ENCODE results near the gene ANO6.

- TF ChIP-seq YY1 (IDR thresholded peaks at IDR 0.05; ENCODE audit: insufficient read depth, insufficient read length) (no peak), ZNF274 (IDR thresholded peaks at IDR 0.05; ENCODE audit: low read depth, low read length) (no peak), SUZ12 (IDR thresholded peaks at IDR 0.05; ENCODE audit: extremely low read depth, insufficient read depth, insufficient read length) (no peak)
Measured at GRCh38 chr12:45338272-45338671, 122.4 kb downstream of the ANO6 start.
